ENCODE data around the gene PREP. TPM values are rescaled to one million over a fixed set of nuclear protein-coding genes. Genes with fewer than 3 reads are reported as not detected.

Gene PREP
- total RNA-seq, 1 donor from 2014 or later: 42.9 TPM

GRCh38 chr6:105372142-105372848, 30.6 kb downstream of the PREP start:
- DNase-seq (ENCODE audit: low read depth, low spot score): no peak
- Mint-ChIP-seq H3K27me3 (ENCODE audit: low read depth) (no peaks in the 10 kb centered on the region), H3K27ac (ENCODE audit: unreplicated experiment) (peak overlapping the region; percentile 54), H3K36me3 (ENCODE audit: low read depth) (peaks cover 36% of the 10 kb centered on the region), H3K4me3 (no peak overlapping the region), H3K9me3 (peaks cover 8% of the 10 kb centered on the region), H3K4me1 (peaks cover 21% of the 10 kb centered on the region)
- no peak for TF ChIP-seq CTCF (conservative IDR thresholded peaks at IDR 0.05)

- no peak for TF ChIP-seq CTCF (conservative IDR thresholded peaks at IDR 0.05)
- peaks cover 8% of the 10 kb centered on the region for H3K9me3 Mint-ChIP-seq
- peaks cover 21% of the 10 kb centered on the region for H3K4me1 Mint-ChIP-seq
- no peaks in the 10 kb centered on the region for H3K27me3 Mint-ChIP-seq (ENCODE audit: low read depth)
- peaks cover 46% of the 10 kb centered on the region for H3K36me3 Mint-ChIP-seq (ENCODE audit: low read depth)
- H3K27ac Mint-ChIP-seq (ENCODE audit: unreplicated experiment): peak overlapping the region; percentile 59
- H3K4me3 Mint-ChIP-seq: no peak overlapping the region
- no peak for DNase-seq (ENCODE audit: low read depth, low spot score)
Observed at GRCh38 chr6:105370351-105370750, 32.5 kb downstream of the PREP start.

- no peak for TF ChIP-seq CTCF (conservative IDR thresholded peaks at IDR 0.05)
- H3K36me3 Mint-ChIP-seq (ENCODE audit: low read depth): peaks cover 47% of the 10 kb centered on the region
- H3K27me3 Mint-ChIP-seq (ENCODE audit: low read depth): no peaks in the 10 kb centered on the region
- H3K27ac Mint-ChIP-seq (ENCODE audit: unreplicated experiment): no peak overlapping the region
- peaks cover 21% of the 10 kb centered on the region for H3K4me1 Mint-ChIP-seq
- H3K9me3 Mint-ChIP-seq: peaks cover 8% of the 10 kb centered on the region
- no peak overlapping the region for H3K4me3 Mint-ChIP-seq
- DNase-seq (ENCODE audit: low read depth, low spot score): no peak
Observed at GRCh38 chr6:105369145-105369544, 33.7 kb downstream of the PREP start.

- no peak for DNase-seq (ENCODE audit: low read depth, low spot score)
- H3K27ac Mint-ChIP-seq (ENCODE audit: unreplicated experiment): peak overlapping the region; percentile 60
- H3K4me1 Mint-ChIP-seq: peaks cover 6% of the 10 kb centered on the region
- peaks cover under 1% of the 10 kb centered on the region for H3K9me3 Mint-ChIP-seq
- peaks cover 31% of the 10 kb centered on the region for H3K36me3 Mint-ChIP-seq (ENCODE audit: low read depth)
- H3K27me3 Mint-ChIP-seq (ENCODE audit: low read depth): no peaks in the 10 kb centered on the region
- TF ChIP-seq CTCF (conservative IDR thresholded peaks at IDR 0.05): no peak
- H3K4me3 Mint-ChIP-seq: no peak overlapping the region
Observed at GRCh38 chr6:105364243-105364642, 38.6 kb downstream of the PREP start.

- DNase-seq (ENCODE audit: low read depth, low spot score): no peak
- H3K4me3 Mint-ChIP-seq: no peak overlapping the region
- peak; percentile 67 for TF ChIP-seq CTCF (conservative IDR thresholded peaks at IDR 0.05)
- H3K27ac Mint-ChIP-seq (ENCODE audit: unreplicated experiment): peak overlapping the region; percentile 72
- peaks cover 4% of the 10 kb centered on the region for H3K4me1 Mint-ChIP-seq
- H3K9me3 Mint-ChIP-seq: no peaks in the 10 kb centered on the region
- H3K36me3 Mint-ChIP-seq (ENCODE audit: low read depth): peaks cover 27% of the 10 kb centered on the region
- H3K27me3 Mint-ChIP-seq (ENCODE audit: low read depth): no peaks in the 10 kb centered on the region
Observed at GRCh38 chr6:105363100-105363754, 39.7 kb downstream of the PREP start.

All from neural crest cell (in vitro differentiated cells).